ENCODE results near the gene CSF3R.

DNA sequence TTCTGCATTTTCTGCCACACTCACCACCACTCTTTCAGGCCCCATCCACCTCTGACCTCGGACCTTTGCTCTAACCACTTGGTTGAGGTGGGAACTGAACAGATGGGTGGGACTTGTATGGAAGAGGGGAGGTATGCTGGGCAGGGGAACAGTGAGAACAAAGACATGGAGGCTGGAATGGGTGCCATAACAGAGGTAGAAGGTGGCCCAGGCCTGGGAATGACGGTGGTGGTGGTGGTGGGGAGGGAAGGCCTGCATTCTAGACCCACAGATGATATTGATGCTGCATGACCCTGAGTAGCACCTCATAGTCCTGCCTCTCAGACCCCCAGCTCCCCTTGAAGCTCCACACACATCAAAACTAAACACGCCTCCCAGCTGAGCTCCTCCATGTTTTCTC is 5.2 kb upstream of the CSF3R start:
- TF ChIP-seq CTCF (IDR thresholded peaks at IDR 0.05): no peak
- no peak for TF ChIP-seq POLR2A (IDR thresholded peaks at IDR 0.05)

All from adrenal gland (tissue), 5 donors.